C1 segment of cervical spinal cord (tissue), 14 donors: ENCODE measurements around the gene MSANTD2.

Source experiments
- DNase-seq, 14 donors: peaks; one replicate each; lab custom pipeline; 2025; lab: John Stamatoyannopoulos, UW

The MSANTD2 gene

GRCh38 chr11:124754309-124754708 is 45.9 kb downstream of the MSANTD2 start:
- no peak for DNase-seq

GRCh38 chr11:124753624-124754023 is 46.6 kb downstream of the MSANTD2 start:
- no peak for DNase-seq

GRCh38 chr11:124753205-124753604 is 47.0 kb downstream of the MSANTD2 start:
- DNase-seq, result no peak

- no peak for DNase-seq
These were observed 47.6 kb downstream of the MSANTD2 start for GRCh38 chr11:124752471-124753102.

- DNase-seq, result no peak
These were observed 48.3 kb downstream of the MSANTD2 start, which contains the start of gene VSIG2 for GRCh38 chr11:124751741-124752470. TSS of gene VSIG2 (minus strand) at chr11:124752255. CDS start at chr11:124752137, 118 bp downstream.

GRCh38 chr11:124751391-124751740 is 48.8 kb downstream of the MSANTD2 start:
- no peak for DNase-seq

GRCh38 chr11:124749912-124750311 is 50.3 kb downstream of the MSANTD2 start:
- no peak for DNase-seq

- DNase-seq, result no peak
These were observed 51.5 kb downstream of the MSANTD2 start for GRCh38 chr11:124748481-124749343.

GRCh38 chr11:124748100-124748418 is 52.1 kb downstream of the MSANTD2 start:
- DNase-seq, result no peak

- no peak for DNase-seq
These were observed 52.7 kb downstream of the MSANTD2 start for GRCh38 chr11:124747406-124748099.

GRCh38 chr11:124746621-124747243 is 53.5 kb downstream of the MSANTD2 start:
- DNase-seq, result peak in 1 of 14 donors; percentile 16

- no peak for DNase-seq
These were observed 54.2 kb downstream of the MSANTD2 start for GRCh38 chr11:124745835-124746620.

GRCh38 chr11:124745270-124745834 is 54.9 kb downstream of the MSANTD2 start:
- DNase-seq, result no peak

- no peak for DNase-seq
These were observed 57.2 kb downstream of the MSANTD2 start for GRCh38 chr11:124743050-124743449.

- DNase-seq, result no peak
These were observed 57.7 kb downstream of the MSANTD2 start for GRCh38 chr11:124742555-124742954.

GRCh38 chr11:124740277-124740882 is 59.8 kb downstream of the MSANTD2 start:
- no peak for DNase-seq

- DNase-seq, result peak in 11 of 14 donors; percentile 5 to 64 (median 37)
These were observed 60.5 kb downstream of the MSANTD2 start, which contains the start of gene NRGN for GRCh38 chr11:124739479-124740276. TSS of gene NRGN (plus strand) at chr11:124739942. CDS start at chr11:124740085, 143 bp downstream.

GRCh38 chr11:124738713-124739478 is 61.3 kb downstream of the MSANTD2 start:
- no peak for DNase-seq
